OCI-LY1 (cell line): Measurements from ENCODE around the gene WDFY4.

Experiments used
- H2AFZ ChIP-seq: fragments of 200-600 bp; sonication (generic), shearing (Covaris generic); 2 replicates; pipeline ENCODE4 v1.6.0; 2014; ENCODE audit warnings: antibody characterized with exemption, mild to moderate bottlenecking, low read length
- H3F3A ChIP-seq: fragments of 200-600 bp; sonication (generic), shearing (Covaris generic); 2 replicates; pipeline ENCODE4 v1.6.0; 2014; ENCODE audit warnings: mild to moderate bottlenecking, antibody characterized with exemption, low read length, moderate library complexity; ENCODE audit not compliant: insufficient read depth
- H3K27ac ChIP-seq: fragments of 200-600 bp; sonication (generic); 2 replicates; pipeline ENCODE4 v1.5.1; 2014; ENCODE audit warnings: low read length, mixed run types, mild to moderate bottlenecking, low read depth; ENCODE audit not compliant: poor library complexity, severe bottlenecking
- H3K27me3 ChIP-seq: fragments of 200-600 bp; sonication (generic); 2 replicates; pipeline ENCODE4 v1.6.0; 2014; ENCODE audit warnings: antibody characterized with exemption, mild to moderate bottlenecking, low read length, moderate library complexity; ENCODE audit not compliant: insufficient read depth
- H3K36me3 ChIP-seq: fragments of 200-600 bp; sonication (generic); 2 replicates; pipeline ENCODE4 v1.6.1; 2014; ENCODE audit warnings: mild to moderate bottlenecking, antibody characterized with exemption, low read length, moderate library complexity, mixed read lengths; ENCODE audit not compliant: insufficient read depth
- H3K4me1 ChIP-seq: fragments of 200-600 bp; sonication (generic); 2 replicates; pipeline ENCODE4 v1.5.1; 2014; ENCODE audit warnings: mild to moderate bottlenecking, low read length, moderate library complexity; ENCODE audit not compliant: insufficient read depth, severe bottlenecking
- H3K4me2 ChIP-seq: fragments of 200-600 bp; sonication (generic), shearing (Covaris generic); 2 replicates; pipeline ENCODE4 v1.6.1; 2014; ENCODE audit warnings: low read length
- H3K4me3 ChIP-seq: fragments of 200-600 bp; sonication (generic); 2 replicates; pipeline ENCODE4 v1.5.1; 2014; ENCODE audit warnings: low read length, low read depth, mild to moderate bottlenecking, mixed read lengths; ENCODE audit not compliant: poor library complexity, severe bottlenecking
- H3K79me2 ChIP-seq: fragments of 200-600 bp; shearing (Covaris generic); 2 replicates; pipeline ENCODE4 v1.6.1; 2016; ENCODE audit warnings: mixed run types, low read length, mixed read lengths; ENCODE audit not compliant: insufficient read depth
- H3K9ac ChIP-seq: fragments of 200-600 bp; sonication (generic), shearing (Covaris generic); 2 replicates; pipeline ENCODE4 v1.6.1; 2014; ENCODE audit warnings: mild to moderate bottlenecking, low read length, mixed read lengths
- H3K9me2 ChIP-seq: fragments of 200-600 bp; sonication (generic), shearing (Covaris generic); 2 replicates; pipeline ENCODE4 v1.6.1; 2014; ENCODE audit warnings: low read depth, mild to moderate bottlenecking, low read length, mixed read lengths
- H3K9me3 ChIP-seq: fragments of 200-600 bp; shearing (Covaris generic); 2 replicates; pipeline ENCODE4 v1.6.1; 2014; ENCODE audit warnings: low read length, mixed read lengths
- H4K20me1 ChIP-seq: fragments of 200-600 bp; sonication (generic), shearing (Covaris generic); 2 replicates; pipeline ENCODE4 v1.6.0; 2016; ENCODE audit warnings: mild to moderate bottlenecking, low read length; ENCODE audit not compliant: insufficient read depth
- CTCF ChIP-seq: fragments of 200-600 bp; sonication (generic), shearing (Covaris generic); IDR thresholded peaks from 2 replicates; pipeline ENCODE4 v1.5.1; 2017; ENCODE audit warnings: mild to moderate bottlenecking, antibody characterized with exemption, low read length, moderate library complexity, mixed read lengths
- EZH2 ChIP-seq: fragments of 200-600 bp; sonication (generic), shearing (Covaris generic); IDR thresholded peaks from 2 replicates; pipeline ENCODE4 v1.8.0; 2017; ENCODE audit warnings: borderline replicate concordance, mixed run types, mild to moderate bottlenecking, antibody characterized with exemption, low read length, moderate library complexity, mixed read lengths

Gene WDFY4

DNA sequence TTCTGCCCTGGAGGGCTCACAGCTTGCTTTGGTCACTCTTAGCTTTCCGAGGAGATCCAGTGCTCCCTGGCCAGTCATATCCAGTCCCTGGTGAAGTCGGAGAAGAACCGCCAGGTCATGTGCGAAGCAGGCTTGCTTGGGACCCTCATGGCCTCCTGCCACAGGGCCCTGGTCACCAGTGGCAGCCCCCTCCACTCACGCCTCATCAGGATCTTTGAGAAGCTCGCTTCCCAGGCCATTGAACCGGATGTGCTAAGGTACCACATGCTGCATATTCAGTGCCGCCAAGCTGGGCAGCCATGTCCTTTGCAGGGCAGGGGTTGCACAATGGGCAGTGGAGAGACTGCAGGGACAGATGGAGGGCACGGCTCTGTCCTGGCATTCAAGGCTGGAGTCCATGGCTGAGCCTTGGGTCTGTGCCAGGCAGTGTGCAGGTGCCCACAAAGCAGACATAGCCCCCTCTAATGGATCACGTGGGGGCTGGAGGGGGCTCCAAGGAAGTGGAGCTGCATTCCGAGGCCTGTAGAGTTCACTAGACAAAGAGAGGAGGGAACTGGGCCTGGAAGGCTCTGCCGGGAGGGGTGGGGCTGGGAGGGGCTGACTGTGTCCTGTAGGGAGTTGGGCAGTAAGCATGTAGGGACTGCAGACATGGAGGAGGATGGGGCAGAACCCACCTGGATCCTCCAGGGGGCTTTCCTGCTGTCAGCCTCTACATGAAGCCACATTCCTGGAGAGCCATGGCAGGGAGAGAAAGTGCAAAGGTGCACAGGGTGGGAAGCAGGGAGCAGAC lies 89.9 kb downstream of the WDFY4 start:
- Histone ChIP-seq H4K20me1 (no peaks in the 10 kb centered on the region), H3K9ac (no peak overlapping the region), H3K79me2 (no peaks in the 10 kb centered on the region), H2AFZ (no peak overlapping the region), H3F3A (no peaks in the 10 kb centered on the region), H3K27me3 (no peaks in the 10 kb centered on the region), H3K9me3 (no peaks in the 10 kb centered on the region), H3K36me3 (peaks cover 81% of the 10 kb centered on the region), H3K4me2 (no peak overlapping the region), H3K4me3 (no peak overlapping the region), H3K9me2 (no peaks in the 10 kb centered on the region), H3K4me1 (no peaks in the 10 kb centered on the region), H3K27ac (no peak overlapping the region)
- no peak for TF ChIP-seq CTCF
- no peak for TF ChIP-seq EZH2

GRCh38 chr10:48775206-48775517 lies 90.5 kb downstream of the WDFY4 start:
- no peak overlapping the region for H3K27ac ChIP-seq
- no peaks in the 10 kb centered on the region for H3F3A ChIP-seq
- H3K36me3 ChIP-seq, result peaks cover 81% of the 10 kb centered on the region
- no peak overlapping the region for H3K4me2 ChIP-seq
- no peak overlapping the region for H3K9ac ChIP-seq
- no peak overlapping the region for H2AFZ ChIP-seq
- H3K9me2 ChIP-seq, result no peaks in the 10 kb centered on the region
- no peaks in the 10 kb centered on the region for H3K4me1 ChIP-seq
- no peaks in the 10 kb centered on the region for H3K9me3 ChIP-seq
- H3K27me3 ChIP-seq, result no peaks in the 10 kb centered on the region
- no peaks in the 10 kb centered on the region for H4K20me1 ChIP-seq
- TF ChIP-seq EZH2 (no peak), CTCF (no peak)
- no peak overlapping the region for H3K4me3 ChIP-seq
- H3K79me2 ChIP-seq, result no peaks in the 10 kb centered on the region

GRCh38 chr10:48776005-48776522 lies 91.4 kb downstream of the WDFY4 start:
- no peaks in the 10 kb centered on the region for H3K9me2 ChIP-seq
- no peaks in the 10 kb centered on the region for H3K79me2 ChIP-seq
- no peak overlapping the region for H3K4me2 ChIP-seq

More at GRCh38 chr10:48776005-48776522, 91.4 kb downstream of the WDFY4 start:
- no peaks in the 10 kb centered on the region for H3F3A ChIP-seq
- H3K9me3 ChIP-seq, result no peaks in the 10 kb centered on the region
- no peaks in the 10 kb centered on the region for H4K20me1 ChIP-seq
- no peak overlapping the region for H3K4me3 ChIP-seq
- H3K4me1 ChIP-seq, result no peaks in the 10 kb centered on the region
- H3K9ac ChIP-seq, result no peak overlapping the region
- no peak for TF ChIP-seq EZH2
- no peak for TF ChIP-seq CTCF
- no peaks in the 10 kb centered on the region for H3K27me3 ChIP-seq
- H3K27ac ChIP-seq, result no peak overlapping the region
- H2AFZ ChIP-seq, result no peak overlapping the region
- H3K36me3 ChIP-seq, result peaks cover 84% of the 10 kb centered on the region
